Measurements from ENCODE around the gene RBX1. TPM values are rescaled to one million over a fixed set of nuclear protein-coding genes. Genes with fewer than 3 reads are reported as not detected.
"Not testable (repeated sequence)": the region's sequence is repeated elsewhere in the genome, so short reads cannot be mapped to it uniquely, and the experiment has no call there.

Gene RBX1
- polyA plus RNA-seq (ENCODE audit: insufficient read length in 3 of 3): 10 to 100 TPM; 66.4 to 77.4 (median 76.6) TPM

DNA sequence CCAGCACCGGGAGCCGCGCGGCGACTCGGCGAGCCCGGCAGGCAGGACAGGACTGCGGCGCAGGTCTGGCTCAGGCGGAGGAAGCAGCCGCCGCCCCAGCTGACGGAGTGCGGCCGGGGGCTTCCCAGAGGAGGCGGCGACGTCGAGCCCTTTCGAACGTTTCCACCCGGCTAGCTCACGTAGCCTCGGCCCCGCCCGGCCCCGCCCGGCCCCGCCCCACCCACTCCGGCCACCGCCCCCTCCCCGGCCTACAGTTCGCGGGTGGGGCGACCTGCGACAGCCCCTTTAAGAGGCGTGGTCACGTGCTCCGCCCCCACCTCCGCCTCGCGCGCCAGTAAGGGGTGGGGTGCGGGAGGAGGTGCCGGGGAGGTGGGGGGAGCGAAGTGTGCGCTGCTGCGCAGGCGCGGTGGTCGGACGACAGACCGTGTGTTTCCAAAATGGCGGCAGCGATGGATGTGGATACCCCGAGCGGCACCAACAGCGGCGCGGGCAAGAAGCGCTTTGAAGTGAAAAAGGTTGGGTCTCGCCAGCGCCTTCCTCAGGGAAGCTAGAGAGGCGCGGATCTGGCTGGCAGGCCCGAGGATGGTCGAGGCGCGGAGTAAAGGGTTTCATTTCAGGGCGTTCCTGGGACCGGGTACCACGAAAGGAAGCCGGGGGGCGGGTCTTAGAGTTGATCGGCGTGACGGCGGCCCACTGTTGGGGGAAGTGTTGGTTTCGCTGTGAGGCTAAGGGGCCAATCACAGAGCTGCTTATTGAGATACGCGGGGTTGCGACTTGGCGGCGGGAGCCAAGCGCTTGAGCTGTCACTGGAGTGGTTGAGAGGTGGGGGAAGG, at the start of gene RBX1:
RBX1 (plus strand) TSS at position 417 of the 833 bp plus-strand sequence; CDS start at position 438, 21 bp downstream.
- DNase-seq (ENCODE audit: low read depth in 3 of 3, low spot score in 2 of 3): peak; percentile 93 to 97 (median 96)

DNA sequence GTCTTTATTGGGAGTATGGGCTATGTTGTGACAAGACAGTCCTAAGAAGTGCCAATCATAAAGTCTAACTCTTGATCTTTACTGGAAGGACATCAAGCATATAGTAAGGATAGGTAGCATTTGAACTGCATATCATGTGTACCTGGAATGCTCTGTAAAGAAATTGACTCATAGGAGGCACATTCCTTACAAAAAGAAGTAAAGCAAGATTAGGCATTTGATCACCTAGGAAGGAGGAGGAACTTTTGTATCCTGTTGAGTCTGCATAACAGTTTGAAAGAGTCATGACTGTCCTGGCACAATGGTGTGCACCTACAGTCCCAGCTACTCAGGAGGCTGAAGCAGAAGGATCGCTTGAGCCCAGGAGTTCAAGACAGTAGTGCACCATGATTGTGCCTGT, 47.1 kb upstream of the RBX1 start:
- no peak for DNase-seq (ENCODE audit: low read depth in 3 of 3, low spot score in 2 of 3)

DNA sequence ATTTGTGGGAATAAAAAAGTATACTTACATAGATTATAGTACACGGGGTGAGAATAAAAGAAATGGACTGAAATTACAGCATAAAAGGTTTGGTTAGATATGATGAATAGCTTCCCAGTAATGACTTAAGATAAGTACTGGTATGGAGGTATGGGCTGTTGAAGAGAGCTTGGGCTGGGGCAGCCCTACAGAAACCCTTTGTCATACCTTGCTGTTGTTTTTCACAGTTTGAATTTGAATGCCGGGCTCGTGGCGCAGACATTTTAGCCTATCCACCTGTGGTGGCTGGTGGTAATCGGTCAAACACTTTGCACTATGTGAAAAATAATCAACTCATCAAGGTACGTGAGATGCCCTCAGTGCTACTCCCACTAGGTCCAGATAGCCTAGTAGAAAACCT, 42.3 kb upstream of the RBX1 start:
- DNase-seq (ENCODE audit: low read depth in 3 of 3, low spot score in 2 of 3): no peak

DNA sequence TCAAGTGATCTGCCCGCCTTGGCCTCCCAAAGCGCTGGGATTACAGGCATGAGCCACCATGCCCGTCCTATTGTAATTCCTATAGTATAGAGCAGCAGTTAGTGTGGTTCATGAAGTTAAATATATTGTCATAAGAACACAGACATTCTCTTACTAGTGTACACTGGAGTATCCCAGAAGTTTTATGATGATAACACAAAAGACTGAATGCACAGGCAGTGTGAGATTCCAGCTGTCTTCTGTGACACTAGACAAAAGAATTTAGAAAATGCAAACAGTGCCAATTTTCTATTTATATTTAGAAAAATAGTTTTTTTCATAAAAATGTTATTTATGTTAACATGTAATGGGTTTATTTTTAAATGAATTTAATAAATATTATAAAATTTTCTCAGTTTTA, 39.4 kb upstream of the RBX1 start:
- DNase-seq (ENCODE audit: low read depth in 3 of 3, low spot score in 2 of 3): no peak

DNA sequence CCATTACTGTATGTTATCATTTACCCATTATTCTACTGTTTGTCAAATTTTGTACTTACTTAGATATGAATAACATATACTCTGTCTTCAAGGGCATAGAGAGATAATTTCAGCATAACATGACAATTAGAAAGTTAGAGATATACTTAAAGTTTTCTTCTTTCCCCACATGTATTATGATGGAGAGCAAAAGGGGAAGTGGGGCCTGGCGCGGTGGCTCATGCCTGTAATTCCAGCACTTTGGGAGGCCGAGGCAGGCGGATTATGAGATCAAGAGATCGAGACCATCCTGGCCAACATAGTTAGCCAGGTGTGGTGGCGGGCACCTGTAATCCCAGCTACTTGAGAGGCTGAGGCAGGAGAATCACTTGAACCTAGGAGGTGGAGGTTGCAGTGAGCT, 38.2 kb upstream of the RBX1 start:
- not testable (repeated sequence) for DNase-seq (ENCODE audit: low read depth in 3 of 3, low spot score in 2 of 3)

DNA sequence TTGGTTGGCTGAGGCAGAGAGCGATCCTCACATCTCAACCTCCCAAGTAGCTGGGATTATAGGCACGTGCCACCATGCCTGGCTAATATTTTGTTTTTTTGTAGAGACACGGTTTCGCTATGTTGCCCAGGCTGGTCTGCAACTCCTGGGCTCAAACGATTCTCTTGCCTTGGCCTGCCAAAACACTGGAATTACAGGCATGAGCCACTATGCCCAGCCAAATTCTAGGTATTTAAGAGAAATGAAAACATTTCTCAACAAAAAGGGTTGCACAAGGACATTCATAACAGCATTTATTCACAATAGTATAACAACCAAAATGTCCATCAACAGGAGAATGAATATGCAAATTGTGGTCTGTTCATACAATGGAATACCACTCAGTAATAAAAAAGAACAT, 31.7 kb upstream of the RBX1 start:
- DNase-seq (ENCODE audit: low read depth in 3 of 3, low spot score in 2 of 3): no peak

DNA sequence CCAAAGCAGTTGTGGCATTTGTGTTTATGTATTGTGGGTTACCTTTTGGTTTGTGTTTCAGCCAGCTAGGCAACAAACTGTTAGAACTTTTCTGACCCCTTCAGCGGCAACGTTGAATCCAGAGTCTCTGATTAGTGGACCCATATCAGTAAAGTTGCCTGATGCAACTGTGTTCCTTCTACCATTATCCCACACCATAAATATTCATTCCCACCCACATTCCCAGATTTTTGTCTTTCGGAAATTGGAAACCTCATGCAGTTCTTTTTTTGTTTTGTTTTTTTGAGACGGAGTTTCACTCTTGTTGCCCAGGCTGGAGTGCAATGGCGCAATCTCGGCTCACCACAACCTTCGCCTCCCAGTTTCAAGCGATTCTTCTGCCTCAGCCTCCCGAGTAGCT, 30.7 kb upstream of the RBX1 start:
- no peak for DNase-seq (ENCODE audit: low read depth in 3 of 3, low spot score in 2 of 3)

DNA sequence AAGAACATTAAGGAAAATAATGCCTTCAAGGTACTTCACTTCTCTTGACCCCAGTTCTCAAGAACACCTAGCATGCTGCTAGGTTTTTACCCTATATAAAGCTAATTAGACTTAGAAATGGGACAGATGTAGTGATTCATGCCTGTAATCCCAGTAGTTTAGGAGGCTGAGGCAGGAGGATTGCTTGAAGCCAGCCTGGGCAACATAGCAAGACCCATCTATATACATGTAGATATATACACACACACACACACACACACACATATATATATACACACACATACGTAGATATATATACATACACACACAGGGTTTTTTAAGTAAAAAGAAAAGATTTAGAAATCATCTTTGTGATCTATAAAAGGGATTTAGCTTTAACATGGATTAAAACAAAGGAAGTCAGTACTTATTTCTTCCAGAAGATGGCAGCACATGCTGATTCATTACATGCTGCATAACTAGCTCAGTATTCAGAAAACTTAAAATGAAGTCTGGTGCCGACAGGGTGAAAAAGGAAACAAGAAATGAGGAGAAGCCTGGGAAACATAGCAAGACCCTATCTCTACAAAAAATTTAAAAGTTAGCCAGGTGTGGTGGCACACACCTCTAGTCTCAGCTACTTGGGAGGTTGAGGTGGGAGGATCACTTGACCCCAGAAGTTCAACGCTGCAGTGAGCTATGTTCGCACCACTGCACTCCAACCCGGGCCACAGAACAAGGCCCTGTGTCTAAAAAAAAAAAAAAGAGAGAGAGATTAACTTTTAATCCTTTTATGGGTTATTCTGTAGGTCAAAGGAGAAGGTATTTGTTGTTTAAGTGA, 28.5 kb upstream of the RBX1 start:
- peak; percentile 39 to 72 (median 49) for DNase-seq (ENCODE audit: low read depth in 3 of 3, low spot score in 2 of 3)

DNA sequence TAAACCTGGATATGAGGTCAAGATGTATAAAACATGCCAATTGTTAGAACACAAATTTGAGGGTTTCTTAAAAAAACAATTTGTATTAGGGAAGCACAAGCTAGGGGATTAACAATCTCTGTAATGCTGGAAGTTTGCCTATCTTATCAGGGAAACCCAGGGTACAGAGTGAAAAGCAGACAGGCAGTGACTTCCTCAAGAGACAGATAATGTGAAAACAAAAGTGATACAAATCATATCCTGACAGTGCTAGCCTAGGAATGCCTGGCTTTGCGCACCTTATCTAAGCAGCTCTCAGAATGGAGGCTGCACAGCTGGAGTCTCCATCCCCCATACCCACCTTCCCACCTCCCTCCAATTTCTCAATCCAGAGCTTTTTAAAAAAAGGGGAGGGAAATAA, 22.5 kb upstream of the RBX1 start:
- DNase-seq (ENCODE audit: low read depth in 3 of 3, low spot score in 2 of 3): no peak

DNA sequence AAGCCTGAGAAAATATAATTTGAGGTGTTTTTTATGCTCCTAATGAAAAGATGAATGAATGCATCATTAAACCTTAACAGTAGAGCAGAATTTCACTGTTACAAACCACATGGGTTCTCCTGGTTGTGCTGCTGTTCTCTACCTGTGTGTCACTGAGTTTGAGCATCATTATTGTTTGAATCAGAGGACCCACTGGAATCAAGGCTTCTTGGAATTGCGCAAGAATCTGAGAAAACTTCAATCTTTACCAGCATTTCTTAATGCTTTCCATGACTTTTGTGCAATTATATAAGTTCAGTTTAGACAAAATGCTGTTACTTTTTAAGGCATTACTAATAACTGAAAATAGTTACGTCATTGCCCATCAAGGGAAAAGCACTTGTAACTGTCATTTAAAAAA, 18.8 kb upstream of the RBX1 start:
- DNase-seq (ENCODE audit: low read depth in 3 of 3, low spot score in 2 of 3): no peak

DNA sequence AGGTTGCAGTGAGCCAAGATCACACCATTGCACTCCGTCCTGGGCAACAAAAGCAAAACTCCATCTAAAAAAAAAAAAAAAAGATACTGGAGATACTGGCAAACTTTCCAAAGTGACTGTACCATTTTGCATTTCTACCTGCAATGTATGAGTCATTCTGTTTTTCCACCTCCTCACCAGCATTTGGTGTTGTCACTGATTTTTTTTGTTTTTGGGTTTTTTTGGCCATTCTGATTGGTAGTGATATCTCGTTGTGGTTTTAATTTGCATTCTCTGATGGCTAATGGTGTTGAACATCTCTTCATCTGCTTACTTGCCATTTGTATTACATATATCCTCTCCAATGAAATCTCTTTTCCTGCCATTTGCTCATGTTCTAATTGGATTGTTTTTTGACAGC, 12.0 kb upstream of the RBX1 start:
- no peak for DNase-seq (ENCODE audit: low read depth in 3 of 3, low spot score in 2 of 3)

DNA sequence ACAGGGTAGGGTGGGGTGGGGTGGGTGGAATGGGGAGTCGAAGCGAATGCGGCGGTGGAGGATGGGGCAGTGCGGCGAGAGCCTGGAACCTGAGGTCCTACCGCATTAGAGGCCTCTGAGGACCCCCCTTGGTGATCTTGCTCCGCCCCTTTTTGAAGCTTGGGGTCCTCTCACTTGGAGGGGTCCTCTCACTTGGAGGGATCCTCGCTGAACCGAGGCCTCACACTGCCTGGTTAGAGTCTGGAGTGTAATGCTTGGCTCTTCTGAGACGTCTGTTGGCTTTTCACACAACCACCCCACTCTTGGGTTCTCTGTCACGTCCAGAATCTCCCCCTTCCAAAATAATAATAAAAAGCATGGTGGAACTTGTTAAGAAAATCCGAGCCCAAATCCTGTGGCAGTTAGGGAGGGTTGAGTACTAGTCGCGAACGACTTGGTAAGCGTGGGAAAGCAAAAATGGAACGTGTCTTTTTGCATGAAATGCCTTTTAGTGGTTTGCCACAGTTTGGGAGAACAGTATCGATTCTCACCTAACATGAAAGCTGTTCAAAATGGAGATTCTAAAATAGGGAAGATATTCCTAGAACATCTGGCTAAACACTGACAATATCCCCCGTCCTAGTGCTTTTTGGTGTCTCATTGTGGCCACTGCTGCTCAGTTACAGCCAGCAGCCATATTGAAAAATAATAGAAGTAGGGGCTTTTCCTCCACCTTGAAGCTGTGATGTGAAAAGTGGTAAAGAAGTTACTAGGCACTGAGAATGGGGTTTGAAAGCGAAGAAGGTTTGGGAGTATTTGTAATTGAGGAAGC, 822 bp downstream of the RBX1 start:
- peak in 1 of 3 donors; percentile 6 for DNase-seq (ENCODE audit: low read depth in 3 of 3, low spot score in 2 of 3)

DNA sequence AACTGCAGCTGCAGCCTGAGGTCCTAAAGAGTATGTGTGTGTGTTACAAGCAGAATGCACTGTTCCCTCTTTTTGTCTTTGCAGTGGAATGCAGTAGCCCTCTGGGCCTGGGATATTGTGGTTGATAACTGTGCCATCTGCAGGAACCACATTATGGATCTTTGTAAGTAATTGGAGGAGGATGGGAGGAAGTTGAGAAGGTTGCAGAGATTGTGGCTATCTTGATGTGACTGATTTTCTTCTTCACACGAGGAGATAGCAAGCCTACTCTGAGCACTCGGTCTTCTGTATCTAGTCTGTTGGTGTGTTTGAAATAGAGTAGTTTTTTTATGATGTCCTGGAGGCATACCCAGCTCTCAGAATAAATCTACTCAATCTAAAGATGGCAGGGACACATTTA, 2.3 kb downstream of the RBX1 start:
- no peak for DNase-seq (ENCODE audit: low read depth in 3 of 3, low spot score in 2 of 3)

DNA sequence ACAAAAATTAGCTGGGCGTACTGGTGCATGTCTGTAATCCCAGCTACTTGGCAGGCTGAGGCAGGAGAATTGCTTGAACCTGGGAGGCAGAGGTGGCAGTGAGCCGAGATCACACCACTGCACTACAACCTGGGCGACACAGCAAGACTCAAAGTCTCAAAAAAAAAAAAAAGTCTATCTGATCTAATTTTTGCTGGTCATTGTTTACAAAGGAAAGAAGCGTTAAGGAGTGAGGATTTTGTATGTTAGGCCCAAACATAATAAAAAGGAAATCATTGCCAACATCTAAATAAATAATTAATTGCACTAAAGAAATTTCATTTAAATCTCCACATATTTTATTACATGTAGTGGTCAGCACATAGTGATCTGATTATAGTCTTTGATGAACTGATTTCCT, 2.9 kb downstream of the RBX1 start:
- no peak for DNase-seq (ENCODE audit: low read depth in 3 of 3, low spot score in 2 of 3)

DNA sequence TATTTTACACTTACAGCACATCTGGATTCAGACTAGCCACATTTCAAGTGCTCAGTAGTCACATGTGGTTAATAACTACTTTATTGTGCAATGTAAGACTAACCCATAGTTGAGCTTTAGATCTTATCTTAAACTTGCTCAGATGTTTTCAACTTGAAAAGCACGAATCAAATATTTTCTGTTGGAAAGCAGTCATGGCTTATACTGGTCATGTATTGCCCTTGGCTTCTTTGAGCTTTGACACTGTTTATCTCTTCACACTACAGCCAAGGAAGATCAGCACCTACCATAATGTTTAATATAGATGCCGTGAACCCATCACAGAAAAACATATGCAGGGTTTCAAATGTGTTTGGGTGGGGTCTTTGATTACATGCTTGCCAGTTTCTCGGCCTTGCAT, 4.4 kb downstream of the RBX1 start:
- DNase-seq (ENCODE audit: low read depth in 3 of 3, low spot score in 2 of 3): no peak

DNA sequence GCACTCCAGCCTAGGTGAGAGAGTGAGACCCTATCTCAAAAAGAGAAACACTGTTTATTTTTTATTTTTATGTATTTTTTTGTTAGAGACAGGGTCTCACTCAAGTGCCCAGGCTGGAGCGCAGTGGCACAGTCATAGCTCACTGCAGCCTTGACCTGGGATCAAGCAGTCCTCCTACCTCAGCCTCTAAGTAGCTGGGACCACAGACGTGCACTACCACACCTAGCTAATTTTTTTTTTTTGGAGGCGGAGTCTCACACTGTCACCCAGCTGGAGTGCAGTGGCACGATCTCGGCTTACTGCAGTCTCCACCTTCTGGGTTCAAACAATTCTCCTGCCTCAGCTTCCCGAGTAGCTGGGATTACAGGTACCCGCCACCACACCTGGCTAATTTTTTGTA, 6.4 kb downstream of the RBX1 start:
- DNase-seq (ENCODE audit: low read depth in 3 of 3, low spot score in 2 of 3): no peak

DNA sequence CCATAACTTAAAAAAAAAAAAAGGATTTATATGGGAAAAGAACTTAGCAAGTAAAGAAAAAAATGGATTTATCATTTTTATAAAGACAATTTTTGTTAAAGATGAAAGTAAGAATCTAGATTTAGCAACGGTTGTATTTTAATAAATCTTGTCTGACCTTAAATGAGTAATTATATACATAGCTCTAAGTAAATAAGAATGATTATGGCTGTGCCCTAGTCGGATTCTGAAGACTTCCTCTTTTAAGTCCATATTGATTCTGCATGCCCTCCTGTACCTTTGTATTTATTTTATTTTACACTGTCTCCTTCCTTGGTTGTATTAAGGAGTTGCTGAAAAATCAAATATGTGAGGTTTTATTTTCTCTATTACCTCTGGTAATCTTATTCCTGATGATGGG, 7.1 kb downstream of the RBX1 start:
- DNase-seq (ENCODE audit: low read depth in 3 of 3, low spot score in 2 of 3): no peak

DNA sequence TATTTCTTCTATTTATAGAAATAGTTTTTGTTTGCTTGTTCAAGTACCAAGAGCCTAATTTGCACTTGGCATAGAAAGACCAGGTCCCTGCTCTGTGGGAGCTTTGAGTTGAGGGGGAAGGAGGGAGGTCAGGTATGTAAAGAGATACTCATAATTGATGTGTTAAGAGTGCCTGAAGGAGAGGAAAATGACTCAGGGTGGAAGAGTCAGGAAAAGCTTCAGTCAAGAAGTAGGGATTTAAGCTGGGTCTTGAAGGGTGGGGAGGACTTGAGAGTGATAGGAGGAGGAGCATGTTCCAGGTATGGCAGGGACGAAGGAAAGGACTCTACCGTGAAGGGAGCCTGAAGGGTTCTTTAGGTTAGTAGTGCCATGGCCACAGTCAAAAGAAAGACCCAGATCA, 9.0 kb downstream of the RBX1 start:
- DNase-seq (ENCODE audit: low read depth in 3 of 3, low spot score in 2 of 3): no peak

DNA sequence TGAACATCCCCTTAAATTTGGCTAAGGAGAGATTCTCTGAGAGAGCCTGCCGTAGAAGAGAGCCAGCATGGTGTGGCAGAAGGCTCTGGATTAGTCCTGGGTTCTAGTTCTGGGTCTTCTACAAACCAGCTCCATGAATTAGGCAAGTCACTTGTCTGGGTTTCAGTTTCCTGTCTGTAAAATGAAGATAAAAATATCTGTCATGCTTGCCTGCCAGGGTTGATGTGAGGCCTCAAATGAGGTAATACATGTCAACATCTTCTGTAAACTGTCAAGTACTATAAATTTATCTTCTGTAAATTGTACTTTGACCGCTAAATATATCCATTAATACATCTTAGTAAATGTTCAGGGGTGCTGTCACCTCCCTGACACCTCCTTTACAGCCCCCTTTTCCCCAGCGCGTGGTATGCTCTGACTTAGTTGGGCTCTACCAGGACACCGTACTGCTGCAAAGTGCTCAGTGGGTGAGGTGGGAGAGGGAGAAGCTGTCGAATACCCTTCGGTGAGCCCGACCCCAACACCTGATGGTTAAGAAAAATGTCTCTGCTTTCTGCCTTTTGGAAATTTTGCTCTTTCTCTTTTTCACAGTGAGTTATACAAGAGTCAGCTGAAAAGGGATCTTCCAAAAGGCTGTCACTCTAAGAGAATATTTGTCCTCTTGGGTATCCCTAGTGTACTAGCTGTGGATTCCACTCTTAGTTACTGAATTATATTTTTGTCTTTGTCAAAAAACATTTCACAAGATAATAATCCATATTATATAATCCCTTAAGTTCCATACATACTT, 15.0 kb downstream of the RBX1 start:
- DNase-seq (ENCODE audit: low read depth in 3 of 3, low spot score in 2 of 3): no peak

DNA sequence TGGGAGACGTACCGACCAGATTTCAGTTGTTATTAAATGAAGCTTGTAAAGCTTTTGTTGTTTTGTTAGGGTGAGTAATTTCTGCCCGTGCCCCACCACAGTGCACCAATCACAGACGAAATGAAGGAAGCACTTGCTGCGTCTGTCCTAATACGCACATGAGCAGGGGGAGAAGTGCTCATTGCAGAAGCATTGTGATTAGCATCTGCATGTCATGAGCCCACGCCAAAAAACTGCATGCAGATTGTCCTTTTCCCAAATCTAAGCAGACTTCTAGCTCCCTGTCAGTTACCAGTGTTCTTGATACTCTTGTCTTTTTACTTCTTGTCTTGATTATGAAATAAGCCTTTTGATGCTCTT, 15.5 kb downstream of the RBX1 start:
- no peak for DNase-seq (ENCODE audit: low read depth in 3 of 3, low spot score in 2 of 3)

Data from right renal cortex interstitium (tissue), 3 donors.